HEK293 (cell line): Measurements from ENCODE around the gene ZFHX2.

Source experiments
- CTCF ChIA-PET: fragments of 350-600 bp; formaldehyde crosslinking; extraction: SDS; loops from one replicate; lab custom pipeline; 2021; ENCODE audit warnings: antibody characterized with exemption; lab: Yijun Ruan, JAX
- POLR2A ChIA-PET: fragments of 300-600 bp; formaldehyde crosslinking; extraction: SDS; loops from one replicate; lab custom pipeline; 2020; ENCODE audit warnings: antibody characterized with exemption, inconsistent platforms; lab: Yijun Ruan, JAX
- H3K27ac ChIP-seq: fragments of 200-500 bp; sonication (Bioruptor generic); 2 replicates; pipeline ENCODE4 v1.5.1; 2014; ENCODE audit warnings: low read depth, low read length, control low read depth, inconsistent platforms; ENCODE audit errors: extremely low read depth
- H3K36me3 ChIP-seq, 2 experiments: fragments of 200-500 bp in 1 of 2; sonication (Bioruptor generic) in 1 of 2; 1 replicate in 1 of 2; 2 replicates in 1 of 2; pipeline ENCODE4 v1.5.1; 2014 to 2017; ENCODE audit warnings: inconsistent platforms in 2 of 2, low read length in 2 of 2; ENCODE audit not compliant: control insufficient read depth in 2 of 2, insufficient read depth in 1 of 2
- H3K4me1 ChIP-seq: fragments of 200-500 bp; sonication (Bioruptor generic); 2 replicates; pipeline ENCODE4 v1.5.1; 2014; ENCODE audit warnings: mild to moderate bottlenecking, low read length, inconsistent platforms; ENCODE audit not compliant: control insufficient read depth, insufficient read depth
- H3K4me3 ChIP-seq: 2 replicates; pipeline ENCODE4 v1.5.1; 2011; ENCODE audit warnings: low read depth, mild to moderate bottlenecking, control low read depth, low read length, moderate library complexity
- H3K9me3 ChIP-seq: fragments of 200-500 bp; sonication (Bioruptor generic); 2 replicates; pipeline ENCODE4 v1.5.1; 2014; ENCODE audit warnings: low read depth, low read length, inconsistent platforms; ENCODE audit not compliant: control insufficient read depth, insufficient read depth
- HOXD13 ChIP-seq: sonication (generic); formaldehyde crosslinking; IDR thresholded peaks from 2 replicates; pipeline ENCODE4 v1.8.0; 2022; ENCODE audit warnings: missing genetic modification reagents, borderline replicate concordance
- ZBTB17 ChIP-seq: fragments of 450-650 bp; formaldehyde crosslinking; IDR thresholded peaks from 2 replicates; pipeline ENCODE4 v1.5.1; 2016; ENCODE audit warnings: missing biosample characterization, missing genetic modification characterization
- ZBTB48 ChIP-seq: fragments of 450-650 bp; formaldehyde crosslinking; IDR thresholded peaks from 2 replicates; pipeline ENCODE4 v1.5.1; 2016; ENCODE audit warnings: missing biosample characterization, missing genetic modification characterization
- ZNF140 ChIP-seq: fragments of 450-650 bp; formaldehyde crosslinking; IDR thresholded peaks from 2 replicates; pipeline ENCODE4 v1.5.1; 2016; ENCODE audit warnings: missing biosample characterization, missing genetic modification characterization
- ZNF19 ChIP-seq: fragments of 450-650 bp; formaldehyde crosslinking; IDR thresholded peaks from 2 replicates; pipeline ENCODE4; 2016; ENCODE audit warnings: missing biosample characterization, missing genetic modification characterization, low read depth
- ZNF223 ChIP-seq: fragments of 450-650 bp; formaldehyde crosslinking; IDR thresholded peaks from 2 replicates; pipeline ENCODE4 v1.5.1; 2016; ENCODE audit warnings: missing biosample characterization, missing genetic modification characterization
- ZNF324 ChIP-seq: fragments of 450-650 bp; formaldehyde crosslinking; IDR thresholded peaks from 2 replicates; pipeline ENCODE4 v1.5.1; 2016; ENCODE audit warnings: missing biosample characterization, missing genetic modification characterization
- ZNF366 ChIP-seq: fragments of 450-650 bp; formaldehyde crosslinking; conservative IDR thresholded peaks from 2 replicates; pipeline ENCODE4 v1.5.1; 2016; ENCODE audit warnings: missing biosample characterization, missing genetic modification characterization
- ZNF473 ChIP-seq: fragments of 450-650 bp; formaldehyde crosslinking; IDR thresholded peaks from 2 replicates; pipeline ENCODE4 v1.5.1; 2017; ENCODE audit warnings: missing biosample characterization, missing genetic modification characterization
- ZNF548 ChIP-seq: fragments of 450-650 bp; formaldehyde crosslinking; IDR thresholded peaks from 2 replicates; pipeline ENCODE4 v1.5.1; 2016; ENCODE audit warnings: missing biosample characterization, missing genetic modification characterization
- ZNF571 ChIP-seq: fragments of 450-650 bp; formaldehyde crosslinking; IDR thresholded peaks from 2 replicates; pipeline ENCODE4 v1.5.0; 2017; ENCODE audit warnings: missing biosample characterization, missing genetic modification characterization
- ZNF670 ChIP-seq: fragments of 450-650 bp; formaldehyde crosslinking; IDR thresholded peaks from 2 replicates; pipeline ENCODE4 v1.5.1; 2016; ENCODE audit warnings: missing biosample characterization, missing genetic modification characterization, low read depth
- ZNF677 ChIP-seq: fragments of 450-650 bp; IDR thresholded peaks from 2 replicates; pipeline ENCODE4 v1.5.0; 2018; ENCODE audit warnings: missing biosample characterization, mild to moderate bottlenecking, missing genetic modification characterization, moderate library complexity
- ZNF830 ChIP-seq: fragments of 450-650 bp; IDR thresholded peaks from 2 replicates; pipeline ENCODE4 v1.5.0; 2018; ENCODE audit warnings: missing biosample characterization, missing genetic modification characterization, low read depth, mild to moderate bottlenecking, moderate library complexity
- TF ChIP-seq, protein P1 (sequence below): fragments of 450-650 bp; formaldehyde crosslinking; IDR thresholded peaks from 2 replicates; pipeline ENCODE4 v1.5.1; 2016; ENCODE audit warnings: missing biosample characterization, missing genetic modification characterization, borderline replicate concordance
- TF ChIP-seq, protein P2 (sequence below): fragments of 450-650 bp; formaldehyde crosslinking; IDR thresholded peaks from 2 replicates; pipeline ENCODE4; 2016; ENCODE audit warnings: missing biosample characterization, missing genetic modification characterization
- TF ChIP-seq, protein P3 (sequence below): fragments of 450-650 bp; formaldehyde crosslinking; IDR thresholded peaks from 2 replicates; pipeline ENCODE4 v1.5.1; 2016; ENCODE audit warnings: missing biosample characterization, missing genetic modification characterization
- TF ChIP-seq, protein P4 (sequence below): fragments of 450-650 bp; formaldehyde crosslinking; IDR thresholded peaks from 2 replicates; pipeline ENCODE4 v1.5.1; 2016; ENCODE audit warnings: missing biosample characterization, missing genetic modification characterization
- TF ChIP-seq, protein P5 (sequence below): fragments of 450-650 bp; formaldehyde crosslinking; IDR thresholded peaks from 2 replicates; pipeline ENCODE4 v1.5.1; 2016; ENCODE audit warnings: missing biosample characterization, missing genetic modification characterization

The ZFHX2 gene

DNA sequence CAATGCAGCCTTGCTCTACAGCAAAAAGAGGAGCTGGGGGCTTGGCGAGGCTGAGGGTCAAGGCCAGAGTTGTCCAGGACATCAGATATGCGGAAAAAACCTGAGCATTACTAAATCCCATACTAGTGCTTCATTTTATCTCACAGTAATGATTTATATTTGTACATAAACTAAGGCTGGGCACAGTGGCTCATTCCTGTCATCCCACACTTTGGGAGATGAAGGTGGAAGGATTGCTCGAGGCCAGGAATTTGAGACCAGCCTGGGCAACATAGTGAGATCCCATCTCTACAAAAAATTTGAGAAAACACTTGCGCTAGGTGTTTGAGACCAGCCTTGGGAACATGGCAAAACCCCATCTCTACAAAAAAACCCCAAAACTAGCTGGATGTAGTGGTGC is 38.6 kb upstream of the ZFHX2 start (continued):
- TF ChIP-seq, protein P1, sequence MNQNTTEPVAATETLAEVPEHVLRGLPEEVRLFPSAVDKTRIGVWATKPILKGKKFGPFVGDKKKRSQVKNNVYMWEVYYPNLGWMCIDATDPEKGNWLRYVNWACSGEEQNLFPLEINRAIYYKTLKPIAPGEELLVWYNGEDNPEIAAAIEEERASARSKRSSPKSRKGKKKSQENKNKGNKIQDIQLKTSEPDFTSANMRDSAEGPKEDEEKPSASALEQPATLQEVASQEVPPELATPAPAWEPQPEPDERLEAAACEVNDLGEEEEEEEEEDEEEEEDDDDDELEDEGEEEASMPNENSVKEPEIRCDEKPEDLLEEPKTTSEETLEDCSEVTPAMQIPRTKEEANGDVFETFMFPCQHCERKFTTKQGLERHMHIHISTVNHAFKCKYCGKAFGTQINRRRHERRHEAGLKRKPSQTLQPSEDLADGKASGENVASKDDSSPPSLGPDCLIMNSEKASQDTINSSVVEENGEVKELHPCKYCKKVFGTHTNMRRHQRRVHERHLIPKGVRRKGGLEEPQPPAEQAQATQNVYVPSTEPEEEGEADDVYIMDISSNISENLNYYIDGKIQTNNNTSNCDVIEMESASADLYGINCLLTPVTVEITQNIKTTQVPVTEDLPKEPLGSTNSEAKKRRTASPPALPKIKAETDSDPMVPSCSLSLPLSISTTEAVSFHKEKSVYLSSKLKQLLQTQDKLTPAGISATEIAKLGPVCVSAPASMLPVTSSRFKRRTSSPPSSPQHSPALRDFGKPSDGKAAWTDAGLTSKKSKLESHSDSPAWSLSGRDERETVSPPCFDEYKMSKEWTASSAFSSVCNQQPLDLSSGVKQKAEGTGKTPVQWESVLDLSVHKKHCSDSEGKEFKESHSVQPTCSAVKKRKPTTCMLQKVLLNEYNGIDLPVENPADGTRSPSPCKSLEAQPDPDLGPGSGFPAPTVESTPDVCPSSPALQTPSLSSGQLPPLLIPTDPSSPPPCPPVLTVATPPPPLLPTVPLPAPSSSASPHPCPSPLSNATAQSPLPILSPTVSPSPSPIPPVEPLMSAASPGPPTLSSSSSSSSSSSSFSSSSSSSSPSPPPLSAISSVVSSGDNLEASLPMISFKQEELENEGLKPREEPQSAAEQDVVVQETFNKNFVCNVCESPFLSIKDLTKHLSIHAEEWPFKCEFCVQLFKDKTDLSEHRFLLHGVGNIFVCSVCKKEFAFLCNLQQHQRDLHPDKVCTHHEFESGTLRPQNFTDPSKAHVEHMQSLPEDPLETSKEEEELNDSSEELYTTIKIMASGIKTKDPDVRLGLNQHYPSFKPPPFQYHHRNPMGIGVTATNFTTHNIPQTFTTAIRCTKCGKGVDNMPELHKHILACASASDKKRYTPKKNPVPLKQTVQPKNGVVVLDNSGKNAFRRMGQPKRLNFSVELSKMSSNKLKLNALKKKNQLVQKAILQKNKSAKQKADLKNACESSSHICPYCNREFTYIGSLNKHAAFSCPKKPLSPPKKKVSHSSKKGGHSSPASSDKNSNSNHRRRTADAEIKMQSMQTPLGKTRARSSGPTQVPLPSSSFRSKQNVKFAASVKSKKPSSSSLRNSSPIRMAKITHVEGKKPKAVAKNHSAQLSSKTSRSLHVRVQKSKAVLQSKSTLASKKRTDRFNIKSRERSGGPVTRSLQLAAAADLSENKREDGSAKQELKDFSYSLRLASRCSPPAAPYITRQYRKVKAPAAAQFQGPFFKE: no peak
- TF ChIP-seq ZBTB17 (tag by site-specific recombination): no peak
- TF ChIP-seq, protein P2, sequence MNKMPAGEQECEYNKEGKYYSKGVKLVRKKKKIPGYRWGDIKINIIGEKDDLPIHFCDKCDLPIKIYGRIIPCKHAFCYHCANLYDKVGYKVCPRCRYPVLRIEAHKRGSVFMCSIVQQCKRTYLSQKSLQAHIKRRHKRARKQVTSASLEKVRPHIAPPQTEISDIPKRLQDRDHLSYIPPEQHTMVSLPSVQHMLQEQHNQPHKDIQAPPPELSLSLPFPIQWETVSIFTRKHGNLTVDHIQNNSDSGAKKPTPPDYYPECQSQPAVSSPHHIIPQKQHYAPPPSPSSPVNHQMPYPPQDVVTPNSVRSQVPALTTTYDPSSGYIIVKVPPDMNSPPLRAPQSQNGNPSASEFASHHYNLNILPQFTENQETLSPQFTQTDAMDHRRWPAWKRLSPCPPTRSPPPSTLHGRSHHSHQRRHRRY (tag by site-specific recombination): no peak
- TF ChIP-seq ZNF223 (tag by site-specific recombination): no peak

DNA sequence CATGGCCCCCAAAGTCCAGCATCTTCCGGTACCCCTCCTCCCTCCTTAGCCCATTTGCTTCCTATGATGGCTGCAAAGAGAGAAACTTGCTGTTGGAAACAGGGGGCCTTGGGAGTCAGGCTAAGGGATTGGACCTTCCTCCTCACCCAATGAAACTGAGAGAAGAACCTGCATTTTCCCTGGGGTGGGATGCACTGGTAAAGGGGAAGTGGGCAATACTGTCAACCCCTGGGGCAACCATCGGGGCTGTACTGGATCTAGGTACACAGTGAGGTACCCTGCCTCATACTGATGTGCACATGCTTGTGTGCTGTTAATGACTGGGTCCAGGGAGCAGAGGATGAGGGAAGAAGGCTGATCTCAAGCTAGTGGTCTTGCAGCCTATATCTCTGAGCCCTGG is 38.0 kb upstream of the ZFHX2 start:
- CTCF ChIA-PET: interaction anchor here (0.7 to 2.5 kb wide), 26 partner anchors 10 to 472 kb away, joined by 3 to 38 read pairs (median 4); partner anchors contain the start of genes AP1G2 and DHRS2
- H3K4me3 ChIP-seq: no peak overlapping the region
- no peaks in the 10 kb centered on the region for H3K9me3 ChIP-seq
- H3K27ac ChIP-seq: no peak overlapping the region
- H3K4me1 ChIP-seq: no peaks in the 10 kb centered on the region
- H3K36me3 ChIP-seq: no peaks in the 10 kb centered on the region
- no peak for TF ChIP-seq ZNF140 (tag by site-specific recombination)
- TF ChIP-seq ZNF830 (tag by site-specific recombination): no peak
- TF ChIP-seq, protein P3, sequence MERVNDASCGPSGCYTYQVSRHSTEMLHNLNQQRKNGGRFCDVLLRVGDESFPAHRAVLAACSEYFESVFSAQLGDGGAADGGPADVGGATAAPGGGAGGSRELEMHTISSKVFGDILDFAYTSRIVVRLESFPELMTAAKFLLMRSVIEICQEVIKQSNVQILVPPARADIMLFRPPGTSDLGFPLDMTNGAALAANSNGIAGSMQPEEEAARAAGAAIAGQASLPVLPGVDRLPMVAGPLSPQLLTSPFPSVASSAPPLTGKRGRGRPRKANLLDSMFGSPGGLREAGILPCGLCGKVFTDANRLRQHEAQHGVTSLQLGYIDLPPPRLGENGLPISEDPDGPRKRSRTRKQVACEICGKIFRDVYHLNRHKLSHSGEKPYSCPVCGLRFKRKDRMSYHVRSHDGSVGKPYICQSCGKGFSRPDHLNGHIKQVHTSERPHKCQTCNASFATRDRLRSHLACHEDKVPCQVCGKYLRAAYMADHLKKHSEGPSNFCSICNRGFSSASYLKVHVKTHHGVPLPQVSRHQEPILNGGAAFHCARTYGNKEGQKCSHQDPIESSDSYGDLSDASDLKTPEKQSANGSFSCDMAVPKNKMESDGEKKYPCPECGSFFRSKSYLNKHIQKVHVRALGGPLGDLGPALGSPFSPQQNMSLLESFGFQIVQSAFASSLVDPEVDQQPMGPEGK (tag by site-specific recombination): no peak
- TF ChIP-seq ZBTB17 (tag by site-specific recombination): no peak
- no peak for TF ChIP-seq ZNF366
- TF ChIP-seq, protein P4, sequence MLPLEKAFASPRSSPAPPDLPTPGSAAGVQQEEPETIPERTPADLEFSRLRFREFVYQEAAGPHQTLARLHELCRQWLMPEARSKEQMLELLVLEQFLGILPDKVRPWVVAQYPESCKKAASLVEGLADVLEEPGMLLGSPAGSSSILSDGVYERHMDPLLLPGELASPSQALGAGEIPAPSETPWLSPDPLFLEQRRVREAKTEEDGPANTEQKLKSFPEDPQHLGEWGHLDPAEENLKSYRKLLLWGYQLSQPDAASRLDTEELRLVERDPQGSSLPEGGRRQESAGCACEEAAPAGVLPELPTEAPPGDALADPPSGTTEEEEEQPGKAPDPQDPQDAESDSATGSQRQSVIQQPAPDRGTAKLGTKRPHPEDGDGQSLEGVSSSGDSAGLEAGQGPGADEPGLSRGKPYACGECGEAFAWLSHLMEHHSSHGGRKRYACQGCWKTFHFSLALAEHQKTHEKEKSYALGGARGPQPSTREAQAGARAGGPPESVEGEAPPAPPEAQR (tag by site-specific recombination): no peak
- no peak for TF ChIP-seq ZNF670 (tag by site-specific recombination)
- no peak for TF ChIP-seq ZNF324 (tag by site-specific recombination)
- no peak for TF ChIP-seq ZNF19
- TF ChIP-seq ZNF571 (tag by site-specific recombination): no peak
- TF ChIP-seq ZBTB48 (tag by site-specific recombination): no peak
- TF ChIP-seq ZNF473 (tag by site-specific recombination): no peak
- no peak for TF ChIP-seq ZNF677 (tag by site-specific recombination)
- TF ChIP-seq ZNF548 (tag by site-specific recombination): no peak
- no peak for TF ChIP-seq HOXD13
- TF ChIP-seq, protein P5, sequence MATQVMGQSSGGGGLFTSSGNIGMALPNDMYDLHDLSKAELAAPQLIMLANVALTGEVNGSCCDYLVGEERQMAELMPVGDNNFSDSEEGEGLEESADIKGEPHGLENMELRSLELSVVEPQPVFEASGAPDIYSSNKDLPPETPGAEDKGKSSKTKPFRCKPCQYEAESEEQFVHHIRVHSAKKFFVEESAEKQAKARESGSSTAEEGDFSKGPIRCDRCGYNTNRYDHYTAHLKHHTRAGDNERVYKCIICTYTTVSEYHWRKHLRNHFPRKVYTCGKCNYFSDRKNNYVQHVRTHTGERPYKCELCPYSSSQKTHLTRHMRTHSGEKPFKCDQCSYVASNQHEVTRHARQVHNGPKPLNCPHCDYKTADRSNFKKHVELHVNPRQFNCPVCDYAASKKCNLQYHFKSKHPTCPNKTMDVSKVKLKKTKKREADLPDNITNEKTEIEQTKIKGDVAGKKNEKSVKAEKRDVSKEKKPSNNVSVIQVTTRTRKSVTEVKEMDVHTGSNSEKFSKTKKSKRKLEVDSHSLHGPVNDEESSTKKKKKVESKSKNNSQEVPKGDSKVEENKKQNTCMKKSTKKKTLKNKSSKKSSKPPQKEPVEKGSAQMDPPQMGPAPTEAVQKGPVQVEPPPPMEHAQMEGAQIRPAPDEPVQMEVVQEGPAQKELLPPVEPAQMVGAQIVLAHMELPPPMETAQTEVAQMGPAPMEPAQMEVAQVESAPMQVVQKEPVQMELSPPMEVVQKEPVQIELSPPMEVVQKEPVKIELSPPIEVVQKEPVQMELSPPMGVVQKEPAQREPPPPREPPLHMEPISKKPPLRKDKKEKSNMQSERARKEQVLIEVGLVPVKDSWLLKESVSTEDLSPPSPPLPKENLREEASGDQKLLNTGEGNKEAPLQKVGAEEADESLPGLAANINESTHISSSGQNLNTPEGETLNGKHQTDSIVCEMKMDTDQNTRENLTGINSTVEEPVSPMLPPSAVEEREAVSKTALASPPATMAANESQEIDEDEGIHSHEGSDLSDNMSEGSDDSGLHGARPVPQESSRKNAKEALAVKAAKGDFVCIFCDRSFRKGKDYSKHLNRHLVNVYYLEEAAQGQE (tag by site-specific recombination): no peak
- TF ChIP-seq, all 188 proteins: peak for 0
- POLR2A ChIA-PET: interaction anchor here (1.0 kb wide), 1 partner anchor 51 kb away, joined by 3 read pairs; no protein-coding TSS in a partner anchor
